Tibial nerve (tissue), 4 donors: ENCODE measurements around the gene PSMD14.
A peak's percentile ranks its signal among the peaks of the same experiment; 100 is the strongest.

Source experiments
- CTCF ChIP-seq, 5 experiments: fragments of 200-600 bp in 3 of 5; fragments of 450-650 bp in 2 of 5; sonication (generic) in 3 of 5; IDR thresholded peaks; one replicate each; pipeline ENCODE4 v1.5.1; 2016 to 2019; ENCODE audit warnings: antibody characterized with exemption in 5 of 5, mild to moderate bottlenecking in 3 of 5, moderate library complexity in 2 of 5
- EP300 ChIP-seq, 2 donors: sonication (generic); formaldehyde crosslinking; IDR thresholded peaks; one replicate each; pipeline ENCODE4 v1.6.1; 2017; ENCODE audit warnings: antibody characterized with exemption in 2 of 2, mild to moderate bottlenecking in 1 of 2
- POLR2A ChIP-seq, 2 donors: fragments of 450-650 bp; IDR thresholded peaks; one replicate each; pipeline ENCODE4 v1.6.1; 2017; ENCODE audit warnings: antibody characterized with exemption in 2 of 2, mild to moderate bottlenecking in 2 of 2, moderate library complexity in 2 of 2

- peak in 2 of 5 experiments; percentile 14 to 40 for TF ChIP-seq CTCF (IDR thresholded peaks at IDR 0.05)
- TF ChIP-seq EP300 (IDR thresholded peaks at IDR 0.05): no peak
- TF ChIP-seq POLR2A (IDR thresholded peaks at IDR 0.05): no peak
These were observed 118.3 kb downstream of the PSMD14 start for GRCh38 chr2:161426455-161426921.
